GM23338 (cell line): ENCODE measurements around the gene MYO5B. TPM values are rescaled to one million over a fixed set of nuclear protein-coding genes. Genes with fewer than 3 reads are reported as not detected.

Source experiments
- ATAC-seq: fragments of 200-7000 bp; cut with Tn5 transposase; 3 replicates; pipeline ENCODE4 v1.9.1; 2020
- DNase-seq: peaks from one replicate; pipeline ENCODE4 v3.0.0-alpha.2; 2015; ENCODE audit warnings: low spot score
- H2AFZ ChIP-seq: fragments of 200-600 bp; sonication (generic); 2 replicates; pipeline ENCODE4 v1.8.0; 2016; ENCODE audit warnings: antibody characterized with exemption, mild to moderate bottlenecking, moderate library complexity
- H3F3A ChIP-seq: fragments of 200-600 bp; sonication (generic); replicated peaks from 2 replicates; pipeline ENCODE4 v1.8.0; 2017; ENCODE audit warnings: antibody characterized with exemption, mixed run types, low read depth
- H3K27ac ChIP-seq: fragments of 200-600 bp; sonication (generic); 2 replicates; pipeline ENCODE4 v1.6.1; 2016; ENCODE audit warnings: low read depth
- H3K27me3 ChIP-seq: fragments of 200-600 bp; sonication (generic); 2 replicates; pipeline ENCODE4 v1.8.0; 2016; ENCODE audit warnings: mild to moderate bottlenecking, mixed run types, moderate library complexity; ENCODE audit not compliant: insufficient read depth
- H3K36me3 ChIP-seq: fragments of 200-600 bp; sonication (generic); 2 replicates; pipeline ENCODE4 v1.8.0; 2016; ENCODE audit warnings: mild to moderate bottlenecking; ENCODE audit not compliant: insufficient read depth
- H3K4me1 ChIP-seq: fragments of 200-600 bp; sonication (generic); 2 replicates; pipeline ENCODE4 v1.8.0; 2016; ENCODE audit warnings: mild to moderate bottlenecking, moderate library complexity; ENCODE audit not compliant: insufficient read depth
- H3K4me2 ChIP-seq: fragments of 200-600 bp; sonication (generic); 2 replicates; pipeline ENCODE4 v1.7.1; 2017; ENCODE audit warnings: mixed run types
- H3K4me3 ChIP-seq: fragments of 200-600 bp; sonication (generic); 2 replicates; pipeline ENCODE4 v1.6.1; 2016; ENCODE audit warnings: mixed run types
- H3K79me2 ChIP-seq: fragments of 200-600 bp; sonication (generic); replicated peaks from 2 replicates; pipeline ENCODE4 v1.8.0; 2017; ENCODE audit warnings: mild to moderate bottlenecking; ENCODE audit not compliant: insufficient read depth
- H3K9me2 ChIP-seq: fragments of 200-600 bp; sonication (generic); 2 replicates; pipeline ENCODE4 v1.8.0; 2017; ENCODE audit not compliant: insufficient read depth
- H4K20me1 ChIP-seq: fragments of 200-600 bp; sonication (generic); replicated peaks from 2 replicates; pipeline ENCODE4 v1.8.0; 2017; ENCODE audit warnings: mild to moderate bottlenecking; ENCODE audit not compliant: insufficient read depth
- H3K27ac Mint-ChIP-seq: 2 replicates; pipeline ENCODE4 v1.8.0; 2020; ENCODE audit warnings: inconsistent platforms, mild to moderate bottlenecking, moderate library complexity, mixed read lengths
- H3K27me3 Mint-ChIP-seq: 3 replicates; pipeline ENCODE4 v1.8.0; 2022; ENCODE audit warnings: low read depth, mild to moderate bottlenecking, moderate library complexity, mixed read lengths, inconsistent platforms; ENCODE audit not compliant: insufficient read depth, poor library complexity
- H3K36me3 Mint-ChIP-seq: 3 replicates; pipeline ENCODE4 v1.8.0; 2021; ENCODE audit warnings: low read depth, mild to moderate bottlenecking, inconsistent platforms, moderate library complexity, mixed read lengths
- H3K4me1 Mint-ChIP-seq: 3 replicates; pipeline ENCODE4 v1.8.0; 2020; ENCODE audit warnings: mild to moderate bottlenecking, inconsistent platforms, mixed read lengths
- H3K4me3 Mint-ChIP-seq: 3 replicates; pipeline ENCODE4 v1.8.0; 2021; ENCODE audit warnings: moderate library complexity, mild to moderate bottlenecking, inconsistent platforms, mixed read lengths
- H3K9me3 Mint-ChIP-seq: 3 replicates; pipeline ENCODE4 v1.8.0; 2020; ENCODE audit warnings: moderate library complexity, mild to moderate bottlenecking, inconsistent platforms, mixed read lengths
- CREB1 ChIP-seq: fragments of 250-450 bp; sonication (Bioruptor Pico); IDR thresholded peaks from 2 replicates; pipeline ENCODE4 v1.5.0; 2020; ENCODE audit warnings: low read depth, mild to moderate bottlenecking, moderate library complexity
- EZH2 ChIP-seq: fragments of 200-600 bp; sonication (generic); IDR thresholded peaks from one replicate; pipeline ENCODE4 v1.8.0; 2017; ENCODE audit warnings: antibody characterized with exemption, mild to moderate bottlenecking, low read depth; ENCODE audit not compliant: unreplicated experiment
- NANOG ChIP-seq: IDR thresholded peaks from 2 replicates; pipeline ENCODE4 v1.6.1; 2016; ENCODE audit warnings: antibody characterized with exemption, borderline replicate concordance
- ZNF114 ChIP-seq: fragments of 250-450 bp; sonication (Bioruptor Pico); IDR thresholded peaks from 2 replicates; pipeline ENCODE4 v1.5.0; 2020; ENCODE audit warnings: mild to moderate bottlenecking, moderate library complexity
- ZNF331 ChIP-seq: fragments of 250-450 bp; sonication (Bioruptor Pico); IDR thresholded peaks from 2 replicates; pipeline ENCODE4 v1.5.0; 2020; ENCODE audit warnings: low read depth, mild to moderate bottlenecking, moderate library complexity
- polyA plus RNA-seq: library from polyadenylated mRNA; unstranded; fragments of >200 nt; fragmentation: Nextera tagmentation; extraction: Ambion mirVana; gene quantifications from 2 replicates; pipeline ENCODE4 v1.2.1, GENCODE V29; 2016
- total RNA-seq: library from RNA; depleted of rRNA; stranded (reverse); fragments of >200 nt; shearing (Covaris generic); gene quantifications from 2 replicates; pipeline ENCODE4 v1.2.3, GENCODE V29; 2014
- TF ChIP-seq, protein P1 (sequence below): fragments of 250-450 bp; sonication (Bioruptor Pico); IDR thresholded peaks from 2 replicates; pipeline ENCODE4 v1.5.0; 2020; ENCODE audit warnings: mild to moderate bottlenecking, moderate library complexity

The MYO5B gene
- total and polyA plus RNA-seq, 2 experiments from 2014 or later = 3.2 to 19.1 TPM

DNA sequence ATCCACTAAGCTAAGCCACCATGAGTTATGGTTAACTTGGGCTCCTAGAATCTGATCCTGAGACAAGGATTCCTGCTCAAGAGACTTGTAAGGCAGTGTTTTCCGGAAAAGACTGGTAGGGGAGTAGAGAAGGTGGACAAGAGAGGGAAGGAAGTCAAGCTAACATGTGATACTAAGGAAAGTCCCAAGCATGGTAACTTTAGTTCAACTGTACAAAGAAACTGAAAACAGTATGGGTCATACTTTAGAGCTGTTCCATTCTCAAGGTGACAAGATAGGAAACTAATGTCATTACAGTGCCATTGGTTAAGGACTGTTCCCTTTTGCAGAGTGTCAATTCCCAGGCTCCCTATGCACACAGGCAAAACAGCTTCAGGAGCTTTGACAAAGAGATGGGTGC lies 5.8 kb downstream of the MYO5B start (continued):
- TF ChIP-seq, protein P1, sequence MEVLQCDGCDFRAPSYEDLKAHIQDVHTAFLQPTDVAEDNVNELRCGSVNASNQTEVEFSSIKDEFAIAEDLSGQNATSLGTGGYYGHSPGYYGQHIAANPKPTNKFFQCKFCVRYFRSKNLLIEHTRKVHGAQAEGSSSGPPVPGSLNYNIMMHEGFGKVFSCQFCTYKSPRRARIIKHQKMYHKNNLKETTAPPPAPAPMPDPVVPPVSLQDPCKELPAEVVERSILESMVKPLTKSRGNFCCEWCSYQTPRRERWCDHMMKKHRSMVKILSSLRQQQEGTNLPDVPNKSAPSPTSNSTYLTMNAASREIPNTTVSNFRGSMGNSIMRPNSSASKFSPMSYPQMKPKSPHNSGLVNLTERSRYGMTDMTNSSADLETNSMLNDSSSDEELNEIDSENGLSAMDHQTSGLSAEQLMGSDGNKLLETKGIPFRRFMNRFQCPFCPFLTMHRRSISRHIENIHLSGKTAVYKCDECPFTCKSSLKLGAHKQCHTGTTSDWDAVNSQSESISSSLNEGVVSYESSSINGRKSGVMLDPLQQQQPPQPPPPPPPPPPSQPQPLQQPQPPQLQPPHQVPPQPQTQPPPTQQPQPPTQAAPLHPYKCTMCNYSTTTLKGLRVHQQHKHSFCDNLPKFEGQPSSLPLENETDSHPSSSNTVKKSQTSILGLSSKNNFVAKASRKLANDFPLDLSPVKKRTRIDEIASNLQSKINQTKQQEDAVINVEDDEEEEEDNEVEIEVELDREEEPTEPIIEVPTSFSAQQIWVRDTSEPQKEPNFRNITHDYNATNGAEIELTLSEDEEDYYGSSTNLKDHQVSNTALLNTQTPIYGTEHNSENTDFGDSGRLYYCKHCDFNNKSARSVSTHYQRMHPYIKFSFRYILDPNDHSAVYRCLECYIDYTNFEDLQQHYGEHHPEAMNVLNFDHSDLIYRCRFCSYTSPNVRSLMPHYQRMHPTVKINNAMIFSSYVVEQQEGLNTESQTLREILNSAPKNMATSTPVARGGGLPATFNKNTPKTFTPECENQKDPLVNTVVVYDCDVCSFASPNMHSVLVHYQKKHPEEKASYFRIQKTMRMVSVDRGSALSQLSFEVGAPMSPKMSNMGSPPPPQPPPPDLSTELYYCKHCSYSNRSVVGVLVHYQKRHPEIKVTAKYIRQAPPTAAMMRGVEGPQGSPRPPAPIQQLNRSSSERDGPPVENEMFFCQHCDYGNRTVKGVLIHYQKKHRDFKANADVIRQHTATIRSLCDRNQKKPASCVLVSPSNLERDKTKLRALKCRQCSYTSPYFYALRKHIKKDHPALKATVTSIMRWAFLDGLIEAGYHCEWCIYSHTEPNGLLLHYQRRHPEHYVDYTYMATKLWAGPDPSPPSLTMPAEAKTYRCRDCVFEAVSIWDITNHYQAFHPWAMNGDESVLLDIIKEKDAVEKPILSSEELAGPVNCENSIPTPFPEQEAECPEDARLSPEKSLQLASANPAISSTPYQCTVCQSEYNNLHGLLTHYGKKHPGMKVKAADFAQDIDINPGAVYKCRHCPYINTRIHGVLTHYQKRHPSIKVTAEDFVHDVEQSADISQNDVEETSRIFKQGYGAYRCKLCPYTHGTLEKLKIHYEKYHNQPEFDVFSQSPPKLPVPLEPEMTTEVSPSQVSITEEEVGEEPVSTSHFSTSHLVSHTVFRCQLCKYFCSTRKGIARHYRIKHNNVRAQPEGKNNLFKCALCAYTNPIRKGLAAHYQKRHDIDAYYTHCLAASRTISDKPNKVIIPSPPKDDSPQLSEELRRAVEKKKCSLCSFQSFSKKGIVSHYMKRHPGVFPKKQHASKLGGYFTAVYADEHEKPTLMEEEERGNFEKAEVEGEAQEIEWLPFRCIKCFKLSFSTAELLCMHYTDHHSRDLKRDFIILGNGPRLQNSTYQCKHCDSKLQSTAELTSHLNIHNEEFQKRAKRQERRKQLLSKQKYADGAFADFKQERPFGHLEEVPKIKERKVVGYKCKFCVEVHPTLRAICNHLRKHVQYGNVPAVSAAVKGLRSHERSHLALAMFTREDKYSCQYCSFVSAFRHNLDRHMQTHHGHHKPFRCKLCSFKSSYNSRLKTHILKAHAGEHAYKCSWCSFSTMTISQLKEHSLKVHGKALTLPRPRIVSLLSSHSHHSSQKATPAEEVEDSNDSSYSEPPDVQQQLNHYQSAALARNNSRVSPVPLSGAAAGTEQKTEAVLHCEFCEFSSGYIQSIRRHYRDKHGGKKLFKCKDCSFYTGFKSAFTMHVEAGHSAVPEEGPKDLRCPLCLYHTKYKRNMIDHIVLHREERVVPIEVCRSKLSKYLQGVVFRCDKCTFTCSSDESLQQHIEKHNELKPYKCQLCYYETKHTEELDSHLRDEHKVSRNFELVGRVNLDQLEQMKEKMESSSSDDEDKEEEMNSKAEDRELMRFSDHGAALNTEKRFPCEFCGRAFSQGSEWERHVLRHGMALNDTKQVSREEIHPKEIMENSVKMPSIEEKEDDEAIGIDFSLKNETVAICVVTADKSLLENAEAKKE = no peak
- TF ChIP-seq NANOG = no peak

DNA sequence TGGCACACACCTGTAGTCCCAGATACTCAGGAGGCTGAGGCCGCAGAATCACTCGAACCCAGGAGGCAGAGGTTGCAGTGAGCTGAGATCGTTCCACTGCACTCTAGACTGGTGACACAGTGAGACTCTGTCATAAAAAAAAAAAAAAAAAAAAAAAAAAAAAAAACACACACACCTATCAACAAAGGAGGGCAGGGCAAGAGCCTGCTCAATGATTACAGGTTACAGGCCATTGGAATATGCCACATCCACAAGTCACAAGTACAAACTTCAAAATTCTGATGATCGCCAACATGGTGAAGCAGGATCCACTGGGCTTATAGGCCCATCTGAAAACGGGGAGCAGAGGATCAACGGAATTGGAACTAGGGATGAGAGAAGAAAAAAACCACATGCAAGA lies 6.3 kb downstream of the MYO5B start:
- TF ChIP-seq, protein P1 = no peak
- no peak for TF ChIP-seq CREB1 (CRISPR knock-in tag)
- TF ChIP-seq ZNF114 (CRISPR knock-in tag) = no peak
- TF ChIP-seq EZH2 = no peak
- TF ChIP-seq ZNF331 (CRISPR knock-in tag) = no peak
- Histone ChIP-seq H3F3A (no peaks in the 10 kb centered on the region), H3K4me1 (peaks cover 10% of the 10 kb centered on the region; the same call in 1 of the 2 replicates), H2AFZ (no peak overlapping the region), H3K79me2 (no peaks in the 10 kb centered on the region), H3K36me3 (no peaks in the 10 kb centered on the region), H3K27me3 (peaks cover 36% of the 10 kb centered on the region), H3K4me2 (no peak overlapping the region), H3K9me2 (no peaks in the 10 kb centered on the region), H3K27ac (no peak overlapping the region), H3K4me3 (no peak overlapping the region), H4K20me1 (peaks cover 5% of the 10 kb centered on the region; the same call in 1 of the 2 replicates)
- H3K9me3 Mint-ChIP-seq = no peaks in the 10 kb centered on the region
- DNase-seq (no peak), ATAC-seq (no peak)
- H3K27ac Mint-ChIP-seq = no peak overlapping the region
- H3K36me3 Mint-ChIP-seq = no peaks in the 10 kb centered on the region
- peaks cover 23% of the 10 kb centered on the region for H3K27me3 Mint-ChIP-seq
- H3K4me1 Mint-ChIP-seq = peaks cover 9% of the 10 kb centered on the region; the same call in 2 of the 3 replicates
- no peak overlapping the region for H3K4me3 Mint-ChIP-seq
